Activated CD4-positive, alpha-beta T cell treated with anti-CD3 and anti-CD28 coated beads for 36 hours (primary cell): ENCODE data around the gene PPP1R13B. TPM values are rescaled to one million over a fixed set of nuclear protein-coding genes. Genes with fewer than 3 reads are reported as not detected.

Experiments used
- ATAC-seq: fragments of 200-7000 bp; cut with Tn5 transposase; one replicate; pipeline ENCODE4 v1.10.0; 2021; ENCODE audit warnings: mild to moderate bottlenecking, moderate library complexity
- CTCF ChIA-PET: fragments of 350-600 bp; sonication (Branson Sonifier 250); formaldehyde crosslinking; loops from one replicate; lab custom pipeline; 2021; ENCODE audit warnings: antibody characterized with exemption; lab: Charles Lee
- POLR2A ChIA-PET: fragments of 350-600 bp; sonication (Branson Sonifier 250); formaldehyde crosslinking; loops from one replicate; lab custom pipeline; 2021; ENCODE audit warnings: antibody characterized with exemption, inconsistent platforms; lab: Charles Lee
- DNase-seq: peaks from one replicate; pipeline ENCODE4 v3.0.0-alpha.2; 2020
- H3K27ac Mint-ChIP-seq: one replicate; pipeline ENCODE4 v1.8.0; 2021; ENCODE audit warnings: mixed read lengths
- H3K27me3 Mint-ChIP-seq: one replicate; pipeline ENCODE4 v1.8.0; 2021; ENCODE audit warnings: mixed read lengths
- H3K36me3 Mint-ChIP-seq: one replicate; pipeline ENCODE4 v1.8.0; 2021; ENCODE audit warnings: low read depth, mixed read lengths
- H3K4me1 Mint-ChIP-seq: one replicate; pipeline ENCODE4 v1.8.0; 2021; ENCODE audit warnings: mixed read lengths
- H3K4me3 Mint-ChIP-seq: one replicate; pipeline ENCODE4 v1.8.0; 2021; ENCODE audit warnings: mild to moderate bottlenecking, moderate library complexity, mixed read lengths
- H3K9me3 Mint-ChIP-seq: one replicate; pipeline ENCODE4 v1.8.0; 2021; ENCODE audit warnings: low read depth, mixed read lengths
- intact Hi-C, 2 experiments: fragments of 100-400 bp; cut with DNase I in 1 of 2; cut with micrococcal nuclease in 1 of 2; formaldehyde crosslinking; loops; one replicate each; pipeline versions ENCODE4 v1.14.2 to v1.15.1; 2022 to 2024; cut with DNase I, micrococcal nuclease
- total RNA-seq, 2 experiments: library from RNA; stranded (reverse); gene quantifications; one replicate each; pipeline ENCODE4 v1.2.3, GENCODE V29; 2021

PPP1R13B gene
- total RNA-seq, 2 experiments from 2014 or later: 9.3 to 10.3 TPM

GRCh38 chr14:103749860-103750259 lies 97.5 kb downstream of the PPP1R13B start:
- no peaks in the 10 kb centered on the region for H3K27me3 Mint-ChIP-seq
- ChIA-PET CTCF (interaction anchor here (0.7 kb wide), 1 partner anchor 14 kb away, joined by 3 read pairs; no protein-coding TSS in a partner anchor), POLR2A (no interaction called here)
- no peak overlapping the region for H3K27ac Mint-ChIP-seq
- intact Hi-C loops: loop anchor here in 1 of 2 experiments (5.0 kb wide), 1 partner anchor 178 kb away; no protein-coding TSS in a partner anchor
- peaks cover 16% of the 10 kb centered on the region for H3K4me1 Mint-ChIP-seq
- H3K9me3 Mint-ChIP-seq: no peaks in the 10 kb centered on the region
- peaks cover 6% of the 10 kb centered on the region for H3K36me3 Mint-ChIP-seq
- ATAC-seq (no peak), DNase-seq (no peak)
- no peak overlapping the region for H3K4me3 Mint-ChIP-seq

DNA sequence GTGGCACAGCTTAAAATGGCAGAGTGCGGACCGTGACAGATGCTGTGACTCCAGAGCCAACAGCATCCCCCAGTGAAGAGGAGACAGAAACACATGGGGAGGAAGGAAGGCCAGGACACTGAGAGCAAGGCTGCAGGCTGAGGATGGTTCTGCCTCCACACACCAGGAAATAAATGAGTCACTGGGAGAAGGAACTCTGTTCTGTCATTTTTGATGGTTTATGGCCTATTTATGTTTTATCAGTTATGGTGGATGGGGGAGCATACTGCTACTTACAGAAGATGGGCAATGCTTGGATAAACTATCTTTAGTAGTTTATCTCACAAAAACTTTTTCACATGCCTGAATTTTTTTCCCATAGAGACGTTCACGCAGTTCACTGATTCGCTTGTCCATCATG lies 97.9 kb downstream of the PPP1R13B start:
- H3K27me3 Mint-ChIP-seq: no peaks in the 10 kb centered on the region
- DNase-seq: no peak

DNA sequence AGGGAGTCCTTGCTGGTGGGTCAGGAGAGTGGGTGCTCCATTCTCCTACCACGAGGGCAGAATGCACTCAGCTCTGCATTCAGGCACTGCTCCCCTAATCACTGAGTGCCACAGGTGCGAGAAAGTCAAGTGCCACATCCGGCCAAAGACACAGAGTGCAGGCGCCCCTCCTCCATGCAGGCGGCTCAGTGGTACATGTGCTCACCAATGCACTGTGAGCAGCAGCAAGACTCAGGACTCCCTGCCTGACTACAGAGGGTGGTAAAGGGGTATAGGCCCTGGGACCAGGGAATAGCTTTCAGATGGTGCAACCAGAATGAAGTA lies 98.9 kb downstream of the PPP1R13B start:
- H3K4me3 Mint-ChIP-seq: no peak overlapping the region
- CTCF ChIA-PET: interaction anchor here (0.6 to 0.7 kb wide), 2 partner anchors 70 to 705 kb away, joined by 3 read pairs; no protein-coding TSS in a partner anchor
- no peaks in the 10 kb centered on the region for H3K9me3 Mint-ChIP-seq
- H3K27ac Mint-ChIP-seq: peak overlapping the region; percentile 70
- DNase-seq: peak; percentile 78
- POLR2A ChIA-PET: no interaction called here
- H3K27me3 Mint-ChIP-seq: no peaks in the 10 kb centered on the region
- peaks cover 16% of the 10 kb centered on the region for H3K4me1 Mint-ChIP-seq
- H3K36me3 Mint-ChIP-seq: peaks cover 4% of the 10 kb centered on the region
- peak; percentile 99 for ATAC-seq
- intact Hi-C loops: no loop called here

More for the DNA sequence above, 97.9 kb downstream of the PPP1R13B start:
- Mint-ChIP-seq H3K27ac (no peak overlapping the region), H3K36me3 (peaks cover 6% of the 10 kb centered on the region), H3K9me3 (no peaks in the 10 kb centered on the region), H3K4me3 (no peak overlapping the region), H3K4me1 (peaks cover 16% of the 10 kb centered on the region)
- ATAC-seq: no peak
- ChIA-PET CTCF (no interaction called here), POLR2A (no interaction called here)
- intact Hi-C loops: no loop called here

DNA sequence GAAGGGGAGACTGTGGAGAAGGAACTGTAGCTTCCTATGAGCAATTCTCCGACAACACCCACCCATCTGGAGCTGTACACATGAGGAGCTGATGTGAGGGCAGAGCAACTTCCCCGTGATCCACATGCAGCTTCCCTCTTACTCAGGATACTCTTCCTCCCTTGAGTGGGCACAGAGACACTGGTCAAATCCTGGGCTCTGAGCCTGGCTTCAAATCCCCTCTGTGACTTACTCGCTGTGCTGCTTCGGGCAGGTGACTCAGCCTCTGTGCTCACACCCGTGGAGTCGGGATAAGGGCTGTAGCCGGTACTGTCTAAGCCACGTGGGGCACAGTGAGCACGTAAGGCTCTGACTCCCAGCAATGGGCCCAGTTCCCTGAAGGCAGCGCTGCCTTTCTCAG lies 100.7 kb downstream of the PPP1R13B start:
- Mint-ChIP-seq H3K4me3 (no peak overlapping the region), H3K9me3 (no peaks in the 10 kb centered on the region), H3K36me3 (peaks cover 4% of the 10 kb centered on the region), H3K4me1 (peaks cover 16% of the 10 kb centered on the region), H3K27me3 (no peaks in the 10 kb centered on the region), H3K27ac (no peak overlapping the region)
- no peak for ATAC-seq
- ChIA-PET CTCF (interaction anchor here (0.7 to 1.2 kb wide), 2 partner anchors 62 to 987 kb away, joined by 3 to 4 read pairs; no protein-coding TSS in a partner anchor), POLR2A (interaction anchor here (0.7 to 0.8 kb wide), 2 partner anchors 99 to 133 kb away, joined by 5 to 7 read pairs; no protein-coding TSS in a partner anchor)
- intact Hi-C loops: no loop called here
- no peak for DNase-seq

DNA sequence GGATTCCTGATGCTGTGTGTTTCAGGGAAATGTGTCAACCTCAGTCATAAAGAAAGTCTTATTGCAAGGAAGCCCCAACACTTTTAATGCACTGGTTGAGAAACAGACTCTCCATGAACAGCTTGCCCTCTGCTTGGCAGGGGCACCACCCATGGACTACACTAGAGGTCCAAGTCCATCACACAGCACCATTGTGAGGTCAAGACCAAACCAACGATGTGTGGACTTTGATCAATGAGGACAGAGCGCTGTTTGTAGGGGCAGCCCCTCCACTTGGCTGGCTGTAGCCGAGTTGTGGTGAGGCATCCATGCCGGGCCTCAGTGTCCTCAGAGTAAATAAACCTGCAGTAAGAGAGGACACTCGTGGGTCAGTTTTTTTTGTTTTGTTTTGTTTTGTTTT lies 102.0 kb downstream of the PPP1R13B start:
- Mint-ChIP-seq H3K27me3 (no peaks in the 10 kb centered on the region), H3K27ac (no peak overlapping the region), H3K36me3 (peaks cover 4% of the 10 kb centered on the region), H3K9me3 (no peaks in the 10 kb centered on the region), H3K4me3 (no peak overlapping the region), H3K4me1 (peaks cover 16% of the 10 kb centered on the region)
- DNase-seq (no peak), ATAC-seq (no peak)
- ChIA-PET CTCF (no interaction called here), POLR2A (no interaction called here)
- intact Hi-C loops: no loop called here

GRCh38 chr14:103744621-103745395 lies 102.6 kb downstream of the PPP1R13B start:
- Mint-ChIP-seq H3K4me1 (peaks cover 14% of the 10 kb centered on the region), H3K9me3 (no peaks in the 10 kb centered on the region), H3K27ac (no peak overlapping the region), H3K36me3 (peaks cover 5% of the 10 kb centered on the region), H3K4me3 (no peak overlapping the region), H3K27me3 (no peaks in the 10 kb centered on the region)
- DNase-seq (no peak), ATAC-seq (no peak)
- ChIA-PET CTCF (no interaction called here), POLR2A (no interaction called here)
- intact Hi-C loops: no loop called here

DNA sequence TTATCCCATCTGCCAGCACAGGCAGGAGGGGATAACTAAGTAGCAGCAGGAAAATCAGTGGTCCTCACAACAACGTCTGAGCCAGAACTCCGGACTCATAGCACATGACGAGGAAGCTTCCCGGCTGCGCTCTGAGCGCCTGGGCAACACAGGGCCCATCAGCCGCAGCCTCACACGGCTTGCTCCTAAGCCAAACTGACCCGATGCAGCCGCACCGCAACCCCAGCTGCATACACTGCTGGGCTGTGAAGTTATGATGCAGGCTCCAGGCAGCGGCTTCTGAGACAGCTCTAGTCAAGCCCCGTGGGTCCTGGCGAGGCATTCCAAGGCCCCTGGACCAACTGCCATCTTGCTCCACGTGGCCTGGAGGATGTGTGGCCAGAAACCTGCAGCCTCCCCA lies 103.7 kb downstream of the PPP1R13B start:
- DNase-seq: no peak
- ChIA-PET POLR2A (no interaction called here), CTCF (no interaction called here)
- no peaks in the 10 kb centered on the region for H3K27me3 Mint-ChIP-seq
- ATAC-seq: no peak
- H3K27ac Mint-ChIP-seq: no peak overlapping the region
- peaks cover 3% of the 10 kb centered on the region for H3K36me3 Mint-ChIP-seq
- no peaks in the 10 kb centered on the region for H3K9me3 Mint-ChIP-seq
- no peak overlapping the region for H3K4me3 Mint-ChIP-seq
- H3K4me1 Mint-ChIP-seq: peaks cover 8% of the 10 kb centered on the region
- intact Hi-C loops: no loop called here

- ChIA-PET CTCF (interaction anchor here (1.4 kb wide), 1 partner anchor 10 kb away, joined by 4 read pairs; no protein-coding TSS in a partner anchor), POLR2A (interaction anchor here (0.6 kb wide), 1 partner anchor 76 kb away, joined by 5 read pairs; no protein-coding TSS in a partner anchor)
- Mint-ChIP-seq H3K27ac (no peak overlapping the region), H3K4me3 (no peak overlapping the region), H3K4me1 (no peaks in the 10 kb centered on the region), H3K9me3 (no peaks in the 10 kb centered on the region), H3K27me3 (no peaks in the 10 kb centered on the region), H3K36me3 (peaks cover 6% of the 10 kb centered on the region)
- DNase-seq: no peak
- ATAC-seq: no peak
- intact Hi-C loops: no loop called here
These were observed 104.7 kb downstream of the PPP1R13B start for GRCh38 chr14:103742499-103743255.

- POLR2A ChIA-PET: no interaction called here
- intact Hi-C loops: no loop called here
- CTCF ChIA-PET: interaction anchor here (1.4 kb wide), 1 partner anchor 11 kb away, joined by 4 read pairs; no protein-coding TSS in a partner anchor
- Mint-ChIP-seq H3K4me1 (no peaks in the 10 kb centered on the region), H3K27ac (no peak overlapping the region), H3K36me3 (peaks cover 6% of the 10 kb centered on the region), H3K4me3 (no peak overlapping the region), H3K27me3 (no peaks in the 10 kb centered on the region), H3K9me3 (no peaks in the 10 kb centered on the region)
- no peak for ATAC-seq
- DNase-seq: no peak
These were observed 105.5 kb downstream of the PPP1R13B start for GRCh38 chr14:103741876-103742275.

DNA sequence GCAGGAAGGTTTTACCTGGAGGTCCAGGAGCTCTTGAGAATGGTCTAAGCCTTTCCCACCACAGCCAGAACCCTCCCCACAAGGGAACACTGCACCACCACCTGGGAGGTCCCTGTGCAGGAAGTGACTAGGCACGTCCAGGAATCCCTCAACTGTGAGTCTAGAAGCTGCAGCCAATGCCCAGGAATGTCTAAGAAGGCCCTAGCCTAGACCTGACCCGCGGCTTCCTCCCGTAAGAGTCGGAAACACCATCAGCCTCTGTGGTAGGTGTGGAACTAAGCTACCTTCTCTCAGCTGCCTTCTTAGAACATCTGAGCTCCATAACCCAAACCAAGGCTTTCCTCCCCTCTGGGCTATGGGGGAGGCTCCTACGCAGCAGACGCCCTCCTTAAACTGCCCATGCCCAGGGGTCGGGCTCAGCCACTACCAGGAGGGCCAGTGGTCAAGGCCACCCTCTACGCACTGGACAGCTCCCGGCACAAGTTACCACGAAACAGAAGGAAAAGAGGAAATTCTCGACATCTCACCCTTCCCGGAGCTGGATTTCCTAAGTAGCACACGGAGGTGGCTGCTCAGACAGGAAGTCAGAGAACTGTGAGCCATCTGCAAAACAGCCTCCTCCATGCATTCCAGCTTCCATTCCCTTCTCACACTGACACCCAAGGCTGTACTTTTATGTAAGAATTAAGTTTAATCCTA lies 106.2 kb downstream of the PPP1R13B start:
- no peaks in the 10 kb centered on the region for H3K9me3 Mint-ChIP-seq
- no peak overlapping the region for H3K27ac Mint-ChIP-seq
- H3K4me1 Mint-ChIP-seq: no peaks in the 10 kb centered on the region
- H3K27me3 Mint-ChIP-seq: no peaks in the 10 kb centered on the region
- ChIA-PET CTCF (interaction anchor here (0.6 kb wide), 1 partner anchor 125 kb away, joined by 3 read pairs; no protein-coding TSS in a partner anchor), POLR2A (no interaction called here)
- DNase-seq (no peak), ATAC-seq (no peak)
- no peak overlapping the region for H3K4me3 Mint-ChIP-seq
- peaks cover 4% of the 10 kb centered on the region for H3K36me3 Mint-ChIP-seq
- intact Hi-C loops: no loop called here

DNA sequence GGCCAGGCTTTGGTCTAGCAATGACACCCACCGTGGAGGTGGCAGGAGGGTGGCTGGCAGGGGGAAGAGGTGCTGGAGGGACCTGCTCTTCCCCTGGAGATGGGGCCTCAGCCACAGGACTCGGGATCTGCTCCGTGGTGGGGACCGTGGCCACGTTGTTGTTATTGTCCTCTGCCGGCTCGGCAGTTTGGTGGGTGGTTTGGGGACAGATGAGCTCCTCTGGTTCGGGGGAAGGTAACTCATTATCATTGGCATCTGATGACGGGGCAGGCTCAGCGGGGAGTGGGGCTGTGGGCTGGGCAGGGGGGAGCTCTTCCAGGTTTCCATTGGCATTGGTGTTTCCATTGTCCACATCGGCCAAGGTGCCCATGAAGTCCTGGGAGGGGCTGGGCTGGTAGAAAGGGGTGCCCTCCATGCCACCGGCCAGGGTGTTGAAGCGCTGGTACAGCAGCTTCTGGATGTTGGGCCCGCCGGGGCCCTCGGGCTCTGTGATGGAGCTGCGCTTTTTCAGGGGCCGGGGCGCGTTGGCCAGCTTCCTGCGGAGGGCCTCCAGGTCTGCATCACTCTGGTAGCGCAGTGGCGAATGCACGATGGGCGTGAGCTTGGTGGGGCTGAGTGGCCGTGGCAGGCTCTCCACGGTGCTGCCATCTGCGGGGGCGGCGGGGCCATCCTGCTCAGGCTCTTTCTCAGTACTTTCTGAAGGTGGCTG lies 107.4 kb downstream of the PPP1R13B start:
- no peak overlapping the region for H3K27ac Mint-ChIP-seq
- intact Hi-C loops: no loop called here
- POLR2A ChIA-PET: no interaction called here

More for the DNA sequence above, 107.4 kb downstream of the PPP1R13B start:
- H3K4me3 Mint-ChIP-seq: no peak overlapping the region
- CTCF ChIA-PET: no interaction called here
- no peak for DNase-seq
- H3K36me3 Mint-ChIP-seq: peaks cover 4% of the 10 kb centered on the region
- no peaks in the 10 kb centered on the region for H3K9me3 Mint-ChIP-seq
- no peaks in the 10 kb centered on the region for H3K27me3 Mint-ChIP-seq
- H3K4me1 Mint-ChIP-seq: no peaks in the 10 kb centered on the region
- ATAC-seq: no peak
